HCT116 (cell line): ENCODE measurements around the gene DLD. TPM values are rescaled to one million over a fixed set of nuclear protein-coding genes. Genes with fewer than 3 reads are reported as not detected.

Experiments used
- ATAC-seq: fragments of 200-7000 bp; cut with Tn5 transposase; 2 replicates; pipeline ENCODE4 v1.9.1; 2020; ENCODE audit warnings: mild to moderate bottlenecking, moderate library complexity
- BruUV-seq: library from RNA; stranded (reverse); fragments of 400-500 nt; replicated peaks from 2 replicates; lab custom pipeline; 2021; lab: Mats Ljungman, UMichigan
- CTCF ChIA-PET: fragments of 300-600 bp; sonication (Branson Sonifier 250); formaldehyde crosslinking; loops from one replicate; lab custom pipeline; 2021; ENCODE audit warnings: antibody characterized with exemption; lab: Charles Lee
- POLR2A ChIA-PET: fragments of 300-600, 350-600 bp; sonication (Branson Sonifier 250); formaldehyde crosslinking; loops from one replicate; lab custom pipeline; 2021; ENCODE audit warnings: antibody characterized with exemption; lab: Charles Lee
- RAD21 ChIA-PET, 2 experiments: fragments of 300-600 bp; sonication (Branson Sonifier 250); formaldehyde crosslinking; loops; one replicate each; lab custom pipeline; 2023; ENCODE audit warnings: low total read pairs in 2 of 2; ENCODE audit not compliant: uncharacterized antibody in 2 of 2, unreplicated experiment in 2 of 2, low non-redundant PET in 1 of 2; lab: Charles Lee
- DNase-seq: peaks from one replicate; pipeline ENCODE4 v3.0.0-alpha.2; 2010; ENCODE audit warnings: low read depth, low spot score
- H2AFZ ChIP-seq: fragments of 200-600 bp; shearing (Covaris generic), sonication (generic); 2 replicates; pipeline ENCODE4 v1.6.1; 2017; ENCODE audit warnings: low read depth, mixed run types, mixed read lengths, antibody characterized with exemption, low read length; ENCODE audit not compliant: poor library complexity, severe bottlenecking
- H3K27ac ChIP-seq: 2 replicates; pipeline ENCODE4 v1.5.1; 2012; ENCODE audit warnings: low read depth, low read length
- H3K27me3 ChIP-seq: fragments of 200-600 bp; sonication (generic); 2 replicates; pipeline ENCODE4 v1.6.1; 2016; ENCODE audit warnings: mixed run types, low read length, mixed read lengths; ENCODE audit not compliant: insufficient read depth
- H3K36me3 ChIP-seq, 2 experiments: fragments of 200-500 bp in 1 of 2; fragments of 200-600 bp in 1 of 2; sonication (Bioruptor generic) in 1 of 2; sonication (generic) in 1 of 2; 2 replicates each; pipeline versions ENCODE4 v1.5.1 to v1.6.1; 2014 to 2016; ENCODE audit warnings: low read length in 2 of 2, inconsistent platforms in 1 of 2, mixed read lengths in 1 of 2, mixed run types in 1 of 2; ENCODE audit not compliant: insufficient read depth in 2 of 2, control insufficient read depth in 1 of 2
- H3K4me1 ChIP-seq, 2 experiments: fragments of 200-600 bp in 1 of 2; sonication (generic) in 1 of 2; 2 replicates each; pipeline versions ENCODE4 v1.5.1 to v1.6.1; 2012 to 2017; ENCODE audit warnings: low read length in 2 of 2, inconsistent platforms in 1 of 2, mild to moderate bottlenecking in 1 of 2, mixed read lengths in 1 of 2, mixed run types in 1 of 2, moderate library complexity in 1 of 2; ENCODE audit not compliant: insufficient read depth in 2 of 2, control insufficient read depth in 1 of 2
- H3K4me2 ChIP-seq: fragments of 200-600 bp; sonication (generic); 2 replicates; pipeline ENCODE4 v1.6.1; 2017; ENCODE audit warnings: mixed run types, low read length, mixed read lengths
- H3K4me3 ChIP-seq, 2 experiments: fragments of 200-600 bp in 1 of 2; sonication (generic) in 1 of 2; replicated peaks in 1 of 2; 2 replicates each; pipeline ENCODE4 v1.5.1; 2011 to 2016; ENCODE audit warnings: low read length in 2 of 2, control low read depth in 1 of 2, low read depth in 1 of 2, mild to moderate bottlenecking in 1 of 2, mixed read lengths in 1 of 2, mixed run types in 1 of 2
- H3K79me2 ChIP-seq: fragments of 200-600 bp; sonication (generic); 2 replicates; pipeline ENCODE4 v1.6.1; 2017; ENCODE audit warnings: mild to moderate bottlenecking, mixed run types, low read length, moderate library complexity, mixed read lengths; ENCODE audit not compliant: insufficient read depth
- H3K9ac ChIP-seq: fragments of 200-600 bp; sonication (generic); 2 replicates; pipeline ENCODE4 v1.6.1; 2016; ENCODE audit warnings: low read length, mixed read lengths
- H3K9me2 ChIP-seq: fragments of 200-600 bp; sonication (generic), shearing (Covaris generic); 2 replicates; pipeline ENCODE4 v1.6.1; 2017; ENCODE audit warnings: mixed run types, mild to moderate bottlenecking, moderate library complexity; ENCODE audit not compliant: insufficient read depth
- H3K9me3 ChIP-seq, 2 experiments: fragments of 200-500 bp in 1 of 2; fragments of 200-600 bp in 1 of 2; sonication (Bioruptor generic) in 1 of 2; sonication (generic) in 1 of 2; 2 replicates each; pipeline ENCODE4 v1.6.1; 2014 to 2017; ENCODE audit warnings: low read length in 2 of 2, mixed read lengths in 2 of 2, inconsistent platforms in 1 of 2, low read depth in 1 of 2, mild to moderate bottlenecking in 1 of 2, mixed run types in 1 of 2, moderate library complexity in 1 of 2; ENCODE audit not compliant: control insufficient read depth in 1 of 2, insufficient read depth in 1 of 2
- H4K20me1 ChIP-seq: fragments of 200-600 bp; sonication (generic), shearing (Covaris generic); 2 replicates; pipeline ENCODE4 v1.6.1; 2017; ENCODE audit warnings: mixed run types, mild to moderate bottlenecking, moderate library complexity; ENCODE audit not compliant: insufficient read depth
- EZH2 ChIP-seq: fragments of 200-600 bp; sonication (generic); IDR thresholded peaks from 2 replicates; pipeline ENCODE4 v1.6.1; 2017; ENCODE audit warnings: antibody characterized with exemption, mixed run types
- EZH2phosphoT487 ChIP-seq: fragments of 200-600 bp; IDR thresholded peaks from 2 replicates; pipeline ENCODE4 v1.6.1; 2018; ENCODE audit warnings: antibody characterized with exemption, borderline replicate concordance
- FOSL1 ChIP-seq: IDR thresholded peaks from 2 replicates; pipeline ENCODE4 v1.6.1; 2012; ENCODE audit warnings: low read depth
- JUND ChIP-seq: IDR thresholded peaks from 2 replicates; pipeline ENCODE4 v1.6.1; 2012
- SIN3A ChIP-seq: IDR thresholded peaks from 2 replicates; pipeline ENCODE4 v1.6.1; 2012; ENCODE audit warnings: low read depth
- TCF7L2 ChIP-seq: IDR thresholded peaks from 2 replicates; pipeline ENCODE4 v1.7.0; 2011; ENCODE audit warnings: borderline replicate concordance, inconsistent platforms; ENCODE audit not compliant: insufficient read depth, insufficient read length; ENCODE audit errors: extremely low read depth
- ZBTB33 ChIP-seq: IDR thresholded peaks from 2 replicates; pipeline ENCODE4 v1.6.1; 2011; ENCODE audit warnings: mild to moderate bottlenecking, low read length, moderate library complexity; ENCODE audit not compliant: insufficient replicate concordance; ENCODE audit errors: extremely low read depth
- intact Hi-C: fragments of 100-400 bp; cut with micrococcal nuclease; formaldehyde crosslinking; loops from 2 replicates; pipeline ENCODE4 v1.10.0; 2022
- total RNA-seq: library from RNA; stranded (reverse); gene quantifications from one replicate; pipeline ENCODE4 v1.2.1, GENCODE V29; 2021; ENCODE audit not compliant: unreplicated experiment
- TF ChIP-seq, protein P1 (sequence below): IDR thresholded peaks from 2 replicates; pipeline ENCODE4 v1.6.1; 2012; ENCODE audit warnings: low read depth
- TF ChIP-seq, protein P2 (sequence below): IDR thresholded peaks from 2 replicates; pipeline ENCODE4 v1.6.1; 2012

The DLD gene
- total RNA-seq, 1 experiment from 2014 or later: 104 TPM

GRCh38 chr7:107917763-107918651 lies 27.0 kb downstream of the DLD start:
- Histone ChIP-seq H3K4me3 (no peak overlapping the region), H3K36me3 (peaks cover 30 to 31% of the 10 kb centered on the region in 2 experiments), H3K27ac (no peak overlapping the region), H3K4me2 (no peak overlapping the region), H3K79me2 (peaks cover 15% of the 10 kb centered on the region), H3K27me3 (no peaks in the 10 kb centered on the region), H3K9ac (no peak overlapping the region), H3K9me3 (no peaks in the 10 kb centered on the region), H3K4me1 (peaks cover 5 to 10% of the 10 kb centered on the region in 2 experiments; a peak in 3 of 4 replicates), H3K9me2 (no peaks in the 10 kb centered on the region), H4K20me1 (no peaks in the 10 kb centered on the region), H2AFZ (no peak overlapping the region)
- ChIA-PET RAD21 (no interaction called here), POLR2A (no interaction called here), CTCF (no interaction called here)
- no peak for TF ChIP-seq ZBTB33
- no peak for TF ChIP-seq FOSL1
- TF ChIP-seq EZH2: no peak
- TF ChIP-seq, protein P1, sequence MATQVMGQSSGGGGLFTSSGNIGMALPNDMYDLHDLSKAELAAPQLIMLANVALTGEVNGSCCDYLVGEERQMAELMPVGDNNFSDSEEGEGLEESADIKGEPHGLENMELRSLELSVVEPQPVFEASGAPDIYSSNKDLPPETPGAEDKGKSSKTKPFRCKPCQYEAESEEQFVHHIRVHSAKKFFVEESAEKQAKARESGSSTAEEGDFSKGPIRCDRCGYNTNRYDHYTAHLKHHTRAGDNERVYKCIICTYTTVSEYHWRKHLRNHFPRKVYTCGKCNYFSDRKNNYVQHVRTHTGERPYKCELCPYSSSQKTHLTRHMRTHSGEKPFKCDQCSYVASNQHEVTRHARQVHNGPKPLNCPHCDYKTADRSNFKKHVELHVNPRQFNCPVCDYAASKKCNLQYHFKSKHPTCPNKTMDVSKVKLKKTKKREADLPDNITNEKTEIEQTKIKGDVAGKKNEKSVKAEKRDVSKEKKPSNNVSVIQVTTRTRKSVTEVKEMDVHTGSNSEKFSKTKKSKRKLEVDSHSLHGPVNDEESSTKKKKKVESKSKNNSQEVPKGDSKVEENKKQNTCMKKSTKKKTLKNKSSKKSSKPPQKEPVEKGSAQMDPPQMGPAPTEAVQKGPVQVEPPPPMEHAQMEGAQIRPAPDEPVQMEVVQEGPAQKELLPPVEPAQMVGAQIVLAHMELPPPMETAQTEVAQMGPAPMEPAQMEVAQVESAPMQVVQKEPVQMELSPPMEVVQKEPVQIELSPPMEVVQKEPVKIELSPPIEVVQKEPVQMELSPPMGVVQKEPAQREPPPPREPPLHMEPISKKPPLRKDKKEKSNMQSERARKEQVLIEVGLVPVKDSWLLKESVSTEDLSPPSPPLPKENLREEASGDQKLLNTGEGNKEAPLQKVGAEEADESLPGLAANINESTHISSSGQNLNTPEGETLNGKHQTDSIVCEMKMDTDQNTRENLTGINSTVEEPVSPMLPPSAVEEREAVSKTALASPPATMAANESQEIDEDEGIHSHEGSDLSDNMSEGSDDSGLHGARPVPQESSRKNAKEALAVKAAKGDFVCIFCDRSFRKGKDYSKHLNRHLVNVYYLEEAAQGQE: no peak
- TF ChIP-seq JUND: no peak
- TF ChIP-seq, protein P2, sequence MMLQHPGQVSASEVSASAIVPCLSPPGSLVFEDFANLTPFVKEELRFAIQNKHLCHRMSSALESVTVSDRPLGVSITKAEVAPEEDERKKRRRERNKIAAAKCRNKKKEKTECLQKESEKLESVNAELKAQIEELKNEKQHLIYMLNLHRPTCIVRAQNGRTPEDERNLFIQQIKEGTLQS: no peak
- TF ChIP-seq EZH2phosphoT487: no peak
- no peak for TF ChIP-seq SIN3A
- TF ChIP-seq TCF7L2: no peak
- DNase-seq (no peak), ATAC-seq (no peak)
- intact Hi-C loops: no loop called here
- no TSS peak for BruUV-seq
